Stimulated activated CD8-positive, alpha-beta memory T cell treated with anti-CD3 and anti-CD28 coated beads, Interleukin-7, amount 100 ng/mL, for 48 hours (primary cell): ENCODE data around the gene LOX.

Experiments used
- DNase-seq, 2 donors: peaks; one replicate each; pipeline ENCODE4 v3.0.0-alpha.2; 2020; ENCODE audit warnings: low read depth in 1 of 2; ENCODE audit errors: extremely low read depth in 1 of 2

The LOX gene

GRCh38 chr5:122054266-122054665 lies 23.8 kb downstream of the LOX start:
- no peak for DNase-seq

- no peak for DNase-seq
Measured at GRCh38 chr5:122053181-122054109, 24.6 kb downstream of the LOX start.

GRCh38 chr5:122051569-122051968 lies 26.5 kb downstream of the LOX start:
- DNase-seq, result no peak

GRCh38 chr5:122050959-122051358 lies 27.1 kb downstream of the LOX start:
- no peak for DNase-seq

- DNase-seq, result no peak
Measured at GRCh38 chr5:122040636-122041302, 37.3 kb downstream of the LOX start.

- no peak for DNase-seq
Measured at GRCh38 chr5:122036326-122036725, 41.7 kb downstream of the LOX start.

GRCh38 chr5:122035913-122036312 lies 42.1 kb downstream of the LOX start:
- no peak for DNase-seq

GRCh38 chr5:122031836-122032235 lies 46.2 kb downstream of the LOX start:
- no peak for DNase-seq

- DNase-seq, result no peak
Measured at GRCh38 chr5:122030251-122030650, 47.8 kb downstream of the LOX start.

GRCh38 chr5:122029818-122030217 lies 48.2 kb downstream of the LOX start:
- no peak for DNase-seq

GRCh38 chr5:122022966-122023365 lies 55.1 kb downstream of the LOX start:
- DNase-seq, result no peak

GRCh38 chr5:122019919-122020590 lies 58.0 kb downstream of the LOX start:
- no peak for DNase-seq

- DNase-seq, result no peak
Measured at GRCh38 chr5:122015471-122015870, 62.6 kb downstream of the LOX start.

- DNase-seq, result no peak
Measured at GRCh38 chr5:122014236-122014935, 63.7 kb downstream of the LOX start.
